Vagina (tissue), 2 donors: ENCODE data around the gene VWA5A.

Source experiments
- POLR2A ChIP-seq, 2 donors: fragments of 450-650 bp; IDR thresholded peaks; one replicate each; pipeline ENCODE4 v1.6.1; 2017; ENCODE audit warnings: antibody characterized with exemption in 2 of 2, mild to moderate bottlenecking in 2 of 2, moderate library complexity in 2 of 2
- TF ChIP-seq, protein P1 (sequence below), 3 experiments: fragments of 450-650 bp in 2 of 3; fragments of 200-600 bp in 1 of 3; sonication (generic) in 1 of 3; IDR thresholded peaks; one replicate each; pipeline ENCODE4 v1.5.1; 2017 to 2019; ENCODE audit warnings: antibody characterized with exemption in 3 of 3, mild to moderate bottlenecking in 2 of 3, moderate library complexity in 2 of 3

- TF ChIP-seq, protein P1, sequence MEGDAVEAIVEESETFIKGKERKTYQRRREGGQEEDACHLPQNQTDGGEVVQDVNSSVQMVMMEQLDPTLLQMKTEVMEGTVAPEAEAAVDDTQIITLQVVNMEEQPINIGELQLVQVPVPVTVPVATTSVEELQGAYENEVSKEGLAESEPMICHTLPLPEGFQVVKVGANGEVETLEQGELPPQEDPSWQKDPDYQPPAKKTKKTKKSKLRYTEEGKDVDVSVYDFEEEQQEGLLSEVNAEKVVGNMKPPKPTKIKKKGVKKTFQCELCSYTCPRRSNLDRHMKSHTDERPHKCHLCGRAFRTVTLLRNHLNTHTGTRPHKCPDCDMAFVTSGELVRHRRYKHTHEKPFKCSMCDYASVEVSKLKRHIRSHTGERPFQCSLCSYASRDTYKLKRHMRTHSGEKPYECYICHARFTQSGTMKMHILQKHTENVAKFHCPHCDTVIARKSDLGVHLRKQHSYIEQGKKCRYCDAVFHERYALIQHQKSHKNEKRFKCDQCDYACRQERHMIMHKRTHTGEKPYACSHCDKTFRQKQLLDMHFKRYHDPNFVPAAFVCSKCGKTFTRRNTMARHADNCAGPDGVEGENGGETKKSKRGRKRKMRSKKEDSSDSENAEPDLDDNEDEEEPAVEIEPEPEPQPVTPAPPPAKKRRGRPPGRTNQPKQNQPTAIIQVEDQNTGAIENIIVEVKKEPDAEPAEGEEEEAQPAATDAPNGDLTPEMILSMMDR (IDR thresholded peaks at IDR 0.05), result no peak
- TF ChIP-seq POLR2A (IDR thresholded peaks at IDR 0.05), result no peak
Measured at GRCh38 chr11:124074554-124074953, 40.7 kb upstream of the VWA5A start.
